NCI-H510A treated with DMSO at 0.1 percent for 48 hours (cell line): ENCODE results near the gene CCDC170.
A peak's percentile ranks its signal among the peaks of the same experiment; 100 is the strongest.

Source experiments
- DNase-seq: peaks from one replicate; lab custom pipeline; 2025; lab: John Stamatoyannopoulos, UW

The CCDC170 gene

GRCh38 chr6:151618717-151619116 is 124.9 kb downstream of the CCDC170 start:
- DNase-seq = no peak

- DNase-seq = peak; percentile 13
Observed at GRCh38 chr6:151620179-151620578, 126.4 kb downstream of the CCDC170 start.

GRCh38 chr6:151624071-151624470 is 130.3 kb downstream of the CCDC170 start:
- DNase-seq = no peak

DNA sequence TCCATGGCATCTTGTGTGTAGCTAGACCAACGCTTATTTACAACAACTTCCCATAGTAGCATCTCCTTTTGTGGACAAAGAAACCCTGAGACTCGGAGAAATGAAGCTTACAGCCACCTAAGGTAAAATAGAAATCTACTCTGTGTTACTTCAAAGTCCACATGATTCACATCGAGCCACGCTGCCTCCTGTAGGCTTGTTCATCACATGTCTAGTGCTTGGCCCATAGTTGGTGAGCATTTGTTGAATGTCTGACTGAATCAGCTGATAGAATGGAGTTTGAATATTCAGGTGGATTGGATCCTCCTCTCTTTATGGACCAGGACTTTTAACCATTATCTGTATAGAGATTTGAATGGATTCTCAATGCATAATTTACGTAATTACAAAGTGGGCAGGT is 130.7 kb downstream of the CCDC170 start:
- no peak for DNase-seq

GRCh38 chr6:151624900-151625536 is 131.2 kb downstream of the CCDC170 start:
- no peak for DNase-seq

GRCh38 chr6:151627689-151628444 is 134.1 kb downstream of the CCDC170 start:
- no peak for DNase-seq

- no peak for DNase-seq
Observed at GRCh38 chr6:151629791-151630190, 136.0 kb downstream of the CCDC170 start.

GRCh38 chr6:151630387-151630786 is 136.6 kb downstream of the CCDC170 start:
- DNase-seq = no peak

DNA sequence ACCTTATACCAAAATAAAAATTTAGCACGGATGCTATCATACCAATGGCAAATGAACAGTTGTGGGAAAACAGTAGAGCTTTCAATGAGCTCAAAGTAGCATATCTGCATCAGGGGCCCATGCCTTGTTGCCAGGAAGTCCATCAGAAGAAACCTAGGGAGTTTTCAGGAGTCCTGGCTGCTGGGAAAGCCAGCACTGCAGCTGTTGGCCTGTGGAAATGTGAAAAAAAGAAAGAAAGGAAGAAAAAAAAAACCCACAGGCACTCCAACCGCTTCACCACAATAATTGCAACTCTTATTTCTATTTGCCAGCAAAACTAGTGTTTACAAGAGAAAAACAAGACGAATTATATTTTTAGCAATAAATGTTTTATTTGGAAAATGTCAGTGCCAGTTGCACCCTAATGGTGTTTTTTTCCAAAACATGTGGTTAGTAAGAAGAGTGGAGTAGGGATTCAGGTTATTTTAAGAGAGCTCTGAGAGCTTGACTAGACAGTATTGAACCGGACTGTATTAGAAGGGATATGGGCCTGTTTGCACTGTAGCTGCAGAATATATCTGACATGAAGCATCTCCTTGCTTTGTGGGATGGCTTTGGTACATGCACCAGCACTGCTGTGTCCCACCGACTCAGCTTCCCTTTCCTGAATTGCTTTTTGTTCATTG is 137.3 kb downstream of the CCDC170 start:
- no peak for DNase-seq

DNA sequence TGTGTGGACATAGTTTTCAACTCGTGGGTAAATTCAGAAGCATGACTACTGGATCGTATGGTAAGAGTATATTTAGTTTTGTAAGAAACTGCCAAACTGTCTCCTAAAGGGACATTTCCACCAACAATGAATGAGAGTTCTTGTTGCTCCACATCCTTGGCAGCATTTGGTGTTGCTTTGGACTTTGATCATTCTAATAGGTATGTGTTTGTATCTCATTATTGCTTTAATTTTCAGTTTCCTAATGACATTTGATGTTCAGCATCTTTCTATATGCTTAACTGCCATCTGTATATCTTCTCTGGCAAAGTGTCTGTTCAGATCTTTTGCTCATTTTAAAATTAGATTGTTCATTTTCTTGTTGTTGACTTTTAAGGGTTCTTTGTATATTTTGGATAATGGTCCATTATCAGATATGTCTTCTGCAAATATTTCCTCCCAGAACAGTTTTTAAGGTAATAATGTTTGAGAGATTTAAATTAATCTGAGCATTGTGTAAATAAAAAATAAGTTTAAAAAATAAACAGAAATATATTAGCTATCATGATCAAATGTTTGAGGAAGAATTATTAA is 138.7 kb downstream of the CCDC170 start:
- no peak for DNase-seq

DNA sequence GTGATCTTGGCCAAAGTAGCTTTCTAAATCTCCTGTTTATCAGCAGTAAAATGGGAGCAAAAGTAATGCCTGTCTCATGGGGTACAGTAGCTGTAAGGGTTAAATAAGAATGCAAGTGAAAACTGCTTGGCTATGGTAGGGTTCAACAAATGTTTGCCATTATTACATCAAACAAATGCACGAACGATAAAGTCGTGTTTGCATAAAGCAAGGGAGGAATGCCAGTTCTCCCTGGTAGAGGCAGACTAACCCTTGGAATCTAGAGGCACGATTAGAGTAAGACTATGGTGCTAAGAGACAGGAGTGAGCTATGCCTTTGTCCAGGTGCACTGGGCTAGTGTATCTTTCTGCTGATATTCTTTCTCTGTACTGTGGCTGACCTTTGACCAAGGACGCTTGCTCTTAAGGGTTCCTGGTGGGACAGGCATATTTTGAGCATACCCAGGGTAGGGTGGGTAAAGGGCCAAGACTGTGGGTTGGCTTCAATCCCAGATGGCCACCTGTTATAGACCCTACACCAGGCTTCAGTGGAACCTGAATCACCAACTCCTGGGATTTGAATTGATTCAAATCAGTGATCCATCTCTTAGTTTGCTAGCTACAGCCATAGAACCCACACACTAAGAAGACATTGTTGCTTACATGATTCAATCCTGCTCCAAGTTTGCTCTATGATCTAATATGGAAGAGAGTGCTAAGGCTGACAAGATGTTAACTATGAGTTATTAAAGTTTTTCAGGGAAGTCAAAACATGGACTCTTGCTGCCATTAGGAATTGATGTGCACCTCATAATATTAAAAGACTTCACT is 139.9 kb downstream of the CCDC170 start:
- DNase-seq = no peak

- DNase-seq = no peak
Observed at GRCh38 chr6:151634336-151634720, 140.5 kb downstream of the CCDC170 start.

DNA sequence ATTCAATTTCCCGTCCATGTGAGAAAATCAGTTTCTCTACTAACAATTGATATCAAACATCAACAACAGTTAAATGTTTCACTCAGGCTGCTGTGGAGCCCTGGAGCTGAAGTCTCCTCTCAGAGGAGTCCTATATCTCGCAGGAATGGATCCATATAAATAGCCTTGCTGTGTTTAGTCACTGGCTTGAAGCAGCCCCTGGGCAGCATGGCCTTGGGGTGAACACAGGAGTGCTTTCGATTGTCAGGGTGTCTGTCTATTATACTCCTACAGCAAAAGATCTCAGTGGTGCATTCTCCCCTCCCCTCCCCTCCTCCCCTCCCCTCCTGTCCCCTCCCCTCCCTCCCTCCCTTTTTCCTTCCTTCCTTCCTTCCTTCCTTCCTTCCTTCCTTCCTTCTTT is 141.9 kb downstream of the CCDC170 start:
- DNase-seq = no peak

- DNase-seq = no peak
Observed at GRCh38 chr6:151637814-151638213, 144.0 kb downstream of the CCDC170 start.

DNA sequence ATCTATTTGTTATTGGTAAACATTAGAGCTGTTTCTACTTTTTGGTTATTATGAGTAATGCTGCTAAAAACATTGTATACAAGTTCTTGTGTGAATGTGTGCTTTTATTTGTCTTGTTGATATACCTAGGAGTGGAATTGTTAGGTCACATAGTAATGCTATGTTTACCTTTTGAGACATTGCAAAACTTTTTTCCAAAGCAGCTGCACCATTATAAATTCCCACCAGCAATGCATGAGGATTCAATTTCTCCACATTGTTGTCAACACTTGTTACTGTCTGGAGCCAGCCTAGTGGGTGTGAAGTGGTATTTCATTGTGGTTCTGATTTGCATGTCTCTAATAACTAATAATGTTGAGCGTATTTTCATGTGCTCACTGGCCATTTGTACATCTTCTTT is 145.9 kb downstream of the CCDC170 start:
- no peak for DNase-seq

DNA sequence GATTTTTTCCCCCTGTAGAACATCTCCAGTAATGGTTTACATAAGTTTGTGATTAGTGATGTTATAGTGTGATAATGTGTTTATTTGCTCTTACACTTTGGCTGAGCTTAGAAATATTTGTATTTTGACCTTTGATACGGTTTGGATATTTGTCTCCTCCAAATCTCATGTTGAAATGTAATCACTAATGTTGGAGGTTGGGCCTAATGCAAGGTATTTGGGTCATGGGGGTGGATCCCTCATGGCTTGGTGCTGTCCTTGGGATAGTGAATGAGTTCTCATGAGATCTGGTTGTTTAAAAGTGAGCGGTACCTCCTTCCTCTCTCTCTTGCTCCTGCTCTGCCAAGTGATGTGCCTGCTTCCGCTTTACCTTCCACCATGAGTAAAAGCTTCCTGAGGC is 147.2 kb downstream of the CCDC170 start:
- no peak for DNase-seq

DNA sequence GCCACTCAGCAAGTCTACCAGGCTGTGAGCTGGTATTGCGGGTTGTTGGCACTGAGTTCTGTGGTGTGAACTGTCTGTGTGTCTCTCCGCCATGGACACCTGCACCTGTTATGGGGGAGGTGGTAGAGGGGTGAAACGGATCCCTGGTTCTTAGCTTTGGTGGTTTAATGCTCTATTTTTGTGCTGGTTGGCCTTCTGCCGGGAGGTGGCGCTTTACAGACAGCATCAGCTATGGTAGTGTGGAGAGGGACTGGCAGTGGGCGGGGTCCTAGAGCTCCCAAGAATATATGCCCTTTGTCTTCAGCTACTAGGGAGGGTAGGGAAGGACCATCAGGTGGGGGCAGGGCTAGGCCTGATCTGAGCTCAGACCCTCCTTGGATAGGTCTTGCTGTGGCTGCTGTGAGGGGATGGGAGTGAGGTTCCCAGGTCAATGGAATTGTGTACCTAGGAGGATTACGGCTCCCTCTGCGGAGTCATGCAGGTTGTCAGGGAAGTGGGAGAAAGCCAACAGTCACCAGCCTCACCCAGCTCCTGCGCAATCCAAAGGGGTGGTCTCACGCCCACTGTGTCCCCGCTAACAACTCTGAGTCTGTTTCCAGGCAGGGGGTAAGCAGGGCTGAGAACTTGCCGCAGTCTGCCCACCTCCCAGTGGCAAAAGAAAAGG is 154.3 kb downstream of the CCDC170 start:
- DNase-seq = no peak

DNA sequence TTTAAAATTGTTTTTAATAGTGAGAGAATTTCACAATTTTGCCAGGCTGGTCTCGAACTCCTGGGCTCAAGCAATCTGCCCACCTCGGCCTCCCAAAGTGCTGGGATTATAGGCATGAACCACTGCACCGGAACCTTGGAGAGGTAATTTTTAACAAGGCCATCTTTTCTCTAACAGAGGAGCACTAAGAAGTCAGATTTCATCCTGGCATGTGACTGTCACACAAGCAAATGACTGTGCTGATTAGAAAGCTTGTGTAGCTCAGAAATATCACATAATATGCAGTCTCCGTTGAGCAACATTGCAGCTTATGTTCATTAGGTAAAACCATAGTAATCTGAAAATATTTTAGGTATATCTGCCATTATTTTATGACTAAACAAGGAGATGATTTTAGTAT is 156.0 kb downstream of the CCDC170 start:
- no peak for DNase-seq

DNA sequence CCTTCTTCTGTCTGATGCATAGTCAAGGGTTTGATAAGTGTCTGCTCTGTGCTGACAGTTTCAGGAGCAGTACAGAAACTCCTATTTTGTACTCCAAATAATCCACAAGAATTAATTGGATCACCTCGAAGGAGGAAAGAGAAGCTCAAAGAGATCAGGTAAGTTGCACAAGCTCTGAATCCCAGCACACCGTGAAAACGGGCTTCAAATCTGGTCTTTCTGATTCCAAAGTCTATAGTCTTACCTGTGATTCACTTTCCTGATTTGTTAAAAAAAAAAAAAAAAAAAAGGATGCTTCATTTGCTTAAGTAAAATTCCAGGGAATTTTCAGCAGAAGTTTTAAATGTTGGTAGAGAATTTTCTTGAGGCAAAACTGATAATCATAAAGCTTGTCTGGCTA is 157.8 kb downstream of the CCDC170 start:
- DNase-seq = no peak

DNA sequence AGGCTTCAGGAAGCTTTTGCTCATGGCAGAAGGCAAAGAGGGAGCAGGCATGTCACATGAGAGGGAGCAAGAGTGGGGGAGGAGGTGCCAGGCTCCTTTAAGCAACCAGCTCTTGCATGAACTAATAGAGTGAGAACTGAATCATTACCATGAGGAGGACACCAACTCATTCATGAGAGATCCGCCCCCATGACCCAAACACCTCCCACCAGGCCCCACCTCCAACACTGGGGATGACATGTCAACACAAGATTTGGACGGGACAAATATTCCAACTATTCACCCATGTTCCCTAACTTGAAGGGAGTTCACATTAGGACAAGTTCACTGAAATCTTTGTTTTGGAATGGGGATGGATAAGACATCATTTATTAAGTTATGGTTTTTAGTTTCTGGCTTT is 158.5 kb downstream of the CCDC170 start:
- DNase-seq = no peak

- DNase-seq = no peak
Observed at GRCh38 chr6:151655099-151655498, 161.3 kb downstream of the CCDC170 start.

- no peak for DNase-seq
Observed at GRCh38 chr6:151656392-151656791, 162.6 kb downstream of the CCDC170 start.
